GM23338 (cell line): ENCODE data around the gene BCL11B. TPM values are rescaled to one million over a fixed set of nuclear protein-coding genes. Genes with fewer than 3 reads are reported as not detected.
A peak's percentile ranks its signal among the peaks of the same experiment; 100 is the strongest.

ENCODE experiments used
- ATAC-seq: fragments of 200-7000 bp; cut with Tn5 transposase; 3 replicates; pipeline ENCODE4 v1.9.1; 2020
- DNase-seq: peaks from one replicate; pipeline ENCODE4 v3.0.0-alpha.2; 2015; ENCODE audit warnings: low spot score
- H2AFZ ChIP-seq: fragments of 200-600 bp; sonication (generic); 2 replicates; pipeline ENCODE4 v1.8.0; 2016; ENCODE audit warnings: antibody characterized with exemption, mild to moderate bottlenecking, moderate library complexity
- H3F3A ChIP-seq: fragments of 200-600 bp; sonication (generic); replicated peaks from 2 replicates; pipeline ENCODE4 v1.8.0; 2017; ENCODE audit warnings: antibody characterized with exemption, mixed run types, low read depth
- H3K27ac ChIP-seq: fragments of 200-600 bp; sonication (generic); 2 replicates; pipeline ENCODE4 v1.6.1; 2016; ENCODE audit warnings: low read depth
- H3K27me3 ChIP-seq: fragments of 200-600 bp; sonication (generic); 2 replicates; pipeline ENCODE4 v1.8.0; 2016; ENCODE audit warnings: mild to moderate bottlenecking, mixed run types, moderate library complexity; ENCODE audit not compliant: insufficient read depth
- H3K36me3 ChIP-seq: fragments of 200-600 bp; sonication (generic); 2 replicates; pipeline ENCODE4 v1.8.0; 2016; ENCODE audit warnings: mild to moderate bottlenecking; ENCODE audit not compliant: insufficient read depth
- H3K4me1 ChIP-seq: fragments of 200-600 bp; sonication (generic); 2 replicates; pipeline ENCODE4 v1.8.0; 2016; ENCODE audit warnings: mild to moderate bottlenecking, moderate library complexity; ENCODE audit not compliant: insufficient read depth
- H3K4me2 ChIP-seq: fragments of 200-600 bp; sonication (generic); 2 replicates; pipeline ENCODE4 v1.7.1; 2017; ENCODE audit warnings: mixed run types
- H3K4me3 ChIP-seq: fragments of 200-600 bp; sonication (generic); 2 replicates; pipeline ENCODE4 v1.6.1; 2016; ENCODE audit warnings: mixed run types
- H3K79me2 ChIP-seq: fragments of 200-600 bp; sonication (generic); replicated peaks from 2 replicates; pipeline ENCODE4 v1.8.0; 2017; ENCODE audit warnings: mild to moderate bottlenecking; ENCODE audit not compliant: insufficient read depth
- H3K9me2 ChIP-seq: fragments of 200-600 bp; sonication (generic); 2 replicates; pipeline ENCODE4 v1.8.0; 2017; ENCODE audit not compliant: insufficient read depth
- H4K20me1 ChIP-seq: fragments of 200-600 bp; sonication (generic); replicated peaks from 2 replicates; pipeline ENCODE4 v1.8.0; 2017; ENCODE audit warnings: mild to moderate bottlenecking; ENCODE audit not compliant: insufficient read depth
- H3K27ac Mint-ChIP-seq: 2 replicates; pipeline ENCODE4 v1.8.0; 2020; ENCODE audit warnings: inconsistent platforms, mild to moderate bottlenecking, moderate library complexity, mixed read lengths
- H3K27me3 Mint-ChIP-seq: 3 replicates; pipeline ENCODE4 v1.8.0; 2022; ENCODE audit warnings: low read depth, mild to moderate bottlenecking, moderate library complexity, mixed read lengths, inconsistent platforms; ENCODE audit not compliant: insufficient read depth, poor library complexity
- H3K36me3 Mint-ChIP-seq: 3 replicates; pipeline ENCODE4 v1.8.0; 2021; ENCODE audit warnings: low read depth, mild to moderate bottlenecking, inconsistent platforms, moderate library complexity, mixed read lengths
- H3K4me1 Mint-ChIP-seq: 3 replicates; pipeline ENCODE4 v1.8.0; 2020; ENCODE audit warnings: mild to moderate bottlenecking, inconsistent platforms, mixed read lengths
- H3K4me3 Mint-ChIP-seq: 3 replicates; pipeline ENCODE4 v1.8.0; 2021; ENCODE audit warnings: moderate library complexity, mild to moderate bottlenecking, inconsistent platforms, mixed read lengths
- H3K9me3 Mint-ChIP-seq: 3 replicates; pipeline ENCODE4 v1.8.0; 2020; ENCODE audit warnings: moderate library complexity, mild to moderate bottlenecking, inconsistent platforms, mixed read lengths
- CTCF ChIP-seq, 2 experiments: fragments of 200-600 bp in 1 of 2; sonication (generic) in 1 of 2; conservative IDR thresholded peaks; 2 replicates each; pipeline versions ENCODE4 v1.5.1 to v1.6.1; 2016 to 2017; ENCODE audit warnings: antibody characterized with exemption in 2 of 2, low read depth in 2 of 2, mild to moderate bottlenecking in 2 of 2, moderate library complexity in 1 of 2
- EZH2 ChIP-seq: fragments of 200-600 bp; sonication (generic); IDR thresholded peaks from one replicate; pipeline ENCODE4 v1.8.0; 2017; ENCODE audit warnings: antibody characterized with exemption, mild to moderate bottlenecking, low read depth; ENCODE audit not compliant: unreplicated experiment
- EZH2phosphoT487 ChIP-seq: fragments of 200-600 bp; sonication (generic); IDR thresholded peaks from one replicate; pipeline ENCODE4 v1.8.1; 2018; ENCODE audit warnings: antibody characterized with exemption; ENCODE audit not compliant: unreplicated experiment
- ZNF114 ChIP-seq: fragments of 250-450 bp; sonication (Bioruptor Pico); IDR thresholded peaks from 2 replicates; pipeline ENCODE4 v1.5.0; 2020; ENCODE audit warnings: mild to moderate bottlenecking, moderate library complexity
- ZNF331 ChIP-seq: fragments of 250-450 bp; sonication (Bioruptor Pico); IDR thresholded peaks from 2 replicates; pipeline ENCODE4 v1.5.0; 2020; ENCODE audit warnings: low read depth, mild to moderate bottlenecking, moderate library complexity
- ZNF462 ChIP-seq: fragments of 250-450 bp; sonication (Bioruptor Pico); IDR thresholded peaks from 2 replicates; pipeline ENCODE4 v1.5.0; 2020; ENCODE audit warnings: mild to moderate bottlenecking, moderate library complexity
- polyA plus RNA-seq: library from polyadenylated mRNA; unstranded; fragments of >200 nt; fragmentation: Nextera tagmentation; extraction: Ambion mirVana; gene quantifications from 2 replicates; pipeline ENCODE4 v1.2.1, GENCODE V29; 2016
- total RNA-seq: library from RNA; depleted of rRNA; stranded (reverse); fragments of >200 nt; shearing (Covaris generic); gene quantifications from 2 replicates; pipeline ENCODE4 v1.2.3, GENCODE V29; 2014

Gene BCL11B
- total and polyA plus RNA-seq, 2 experiments from 2014 or later: 2.4 to 6.7 TPM

- TF ChIP-seq ZNF462 (CRISPR knock-in tag) (no peak), EZH2 (no peak), EZH2phosphoT487 (no peak)
Measured at GRCh38 chr14:99264691-99265450, 7.1 kb downstream of the BCL11B start (continued).

GRCh38 chr14:99263564-99264330 is 8.2 kb downstream of the BCL11B start:
- Histone ChIP-seq H3K4me3 (peak overlapping the region; percentile 9; the same call in 1 of the 2 replicates), H4K20me1 (0 out of 2 replicates have a peak, but pooled peaks cover 8% of the 10 kb centered on the region), H3K4me1 (peaks cover 98% of the 10 kb centered on the region), H3F3A (peaks cover 4% of the 10 kb centered on the region; the same call in 1 of the 2 replicates), H3K4me2 (peak overlapping the region; percentile 73), H3K36me3 (no peaks in the 10 kb centered on the region), H3K27me3 (no peaks in the 10 kb centered on the region), H3K9me2 (no peaks in the 10 kb centered on the region), H2AFZ (no peak overlapping the region), H3K27ac (0 out of 2 replicates have a peak overlapping the region, but pooled peaks have one; percentile 33), H3K79me2 (peaks cover 99% of the 10 kb centered on the region)
- Mint-ChIP-seq H3K27ac (peak overlapping the region; percentile 55; the same call in 1 of the 2 replicates), H3K4me3 (peak overlapping the region; percentile 55; the same call in 2 of the 3 replicates), H3K9me3 (no peaks in the 10 kb centered on the region), H3K4me1 (peaks cover 96% of the 10 kb centered on the region), H3K36me3 (no peaks in the 10 kb centered on the region), H3K27me3 (peaks cover 12% of the 10 kb centered on the region)
- ATAC-seq: no peak
- TF ChIP-seq ZNF331 (no peak), ZNF114 (CRISPR knock-in tag) (no peak), EZH2 (no peak), CTCF (conservative IDR thresholded peaks at IDR 0.05; ENCODE audit: low read depth in 2 of 2) (no peak)
- no peak for DNase-seq
